DND-41 (cell line): ENCODE data around the gene HSP90AB1.

Experiments
- EZH2 ChIP-seq: IDR thresholded peaks from 3 replicates; pipeline ENCODE4 v1.6.1; 2012; ENCODE audit warnings: borderline replicate concordance, low read depth, mild to moderate bottlenecking, moderate library complexity, low read length, inconsistent platforms; ENCODE audit not compliant: severe bottlenecking
- TF ChIP-seq, protein P1 (sequence below): IDR thresholded peaks from 2 replicates; pipeline ENCODE4 v1.5.1; 2012; ENCODE audit warnings: borderline replicate concordance, low read length, moderate library complexity, mild to moderate bottlenecking; ENCODE audit not compliant: poor library complexity, severe bottlenecking; ENCODE audit errors: extremely low read depth

GRCh38 chr6:44248579-44248978, 1.7 kb downstream of the HSP90AB1 start:
- TF ChIP-seq EZH2, result no peak
- TF ChIP-seq, protein P1, sequence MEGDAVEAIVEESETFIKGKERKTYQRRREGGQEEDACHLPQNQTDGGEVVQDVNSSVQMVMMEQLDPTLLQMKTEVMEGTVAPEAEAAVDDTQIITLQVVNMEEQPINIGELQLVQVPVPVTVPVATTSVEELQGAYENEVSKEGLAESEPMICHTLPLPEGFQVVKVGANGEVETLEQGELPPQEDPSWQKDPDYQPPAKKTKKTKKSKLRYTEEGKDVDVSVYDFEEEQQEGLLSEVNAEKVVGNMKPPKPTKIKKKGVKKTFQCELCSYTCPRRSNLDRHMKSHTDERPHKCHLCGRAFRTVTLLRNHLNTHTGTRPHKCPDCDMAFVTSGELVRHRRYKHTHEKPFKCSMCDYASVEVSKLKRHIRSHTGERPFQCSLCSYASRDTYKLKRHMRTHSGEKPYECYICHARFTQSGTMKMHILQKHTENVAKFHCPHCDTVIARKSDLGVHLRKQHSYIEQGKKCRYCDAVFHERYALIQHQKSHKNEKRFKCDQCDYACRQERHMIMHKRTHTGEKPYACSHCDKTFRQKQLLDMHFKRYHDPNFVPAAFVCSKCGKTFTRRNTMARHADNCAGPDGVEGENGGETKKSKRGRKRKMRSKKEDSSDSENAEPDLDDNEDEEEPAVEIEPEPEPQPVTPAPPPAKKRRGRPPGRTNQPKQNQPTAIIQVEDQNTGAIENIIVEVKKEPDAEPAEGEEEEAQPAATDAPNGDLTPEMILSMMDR, result no peak
